ENCODE data around the gene XXYLT1.
"Not testable (repeated sequence)": the region's sequence is repeated elsewhere in the genome, so short reads cannot be mapped to it uniquely, and the experiment has no call there.

XXYLT1 gene

DNA sequence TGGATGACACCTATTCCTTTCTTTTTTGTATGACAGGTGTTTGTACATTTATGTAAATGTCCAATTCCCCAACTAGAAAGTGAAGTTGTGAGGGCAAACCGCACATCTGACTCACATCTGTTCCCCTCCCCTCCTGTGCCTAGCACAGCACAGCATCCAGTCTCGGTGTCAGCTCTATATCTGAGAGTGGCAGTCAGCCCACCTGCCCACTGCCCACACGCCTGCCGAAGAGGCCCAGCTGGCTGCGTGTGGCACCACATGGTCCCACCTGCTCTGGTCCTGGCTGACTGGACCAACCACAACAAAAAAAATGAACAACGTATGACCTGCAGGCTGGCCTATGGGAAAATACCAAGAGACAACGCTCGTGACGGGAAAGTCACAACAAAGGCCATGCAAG lies 62.8 kb downstream of the XXYLT1 start:
- no peak for DNase-seq (ENCODE audit: low read depth in 2 of 2)

DNA sequence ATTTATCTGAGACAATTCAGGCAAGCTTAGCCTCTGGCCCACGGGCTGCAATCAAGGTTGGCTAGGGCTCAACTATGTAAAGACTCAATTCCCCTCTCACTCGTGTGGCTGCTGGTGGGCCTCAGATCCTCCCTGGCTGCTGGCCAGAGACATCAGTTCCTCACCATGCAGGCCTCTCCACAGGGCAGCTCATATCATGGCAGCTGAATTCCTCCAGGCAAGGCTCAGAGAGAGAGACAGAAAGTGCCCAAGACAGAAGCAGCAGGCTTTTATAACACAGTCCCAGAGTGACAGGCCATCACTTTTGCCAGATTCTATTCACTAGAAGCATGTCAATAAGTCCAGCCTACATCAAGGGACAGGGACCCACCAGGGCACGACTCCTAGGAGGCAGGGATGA lies 63.2 kb downstream of the XXYLT1 start:
- DNase-seq (ENCODE audit: low read depth in 2 of 2) = no peak

DNA sequence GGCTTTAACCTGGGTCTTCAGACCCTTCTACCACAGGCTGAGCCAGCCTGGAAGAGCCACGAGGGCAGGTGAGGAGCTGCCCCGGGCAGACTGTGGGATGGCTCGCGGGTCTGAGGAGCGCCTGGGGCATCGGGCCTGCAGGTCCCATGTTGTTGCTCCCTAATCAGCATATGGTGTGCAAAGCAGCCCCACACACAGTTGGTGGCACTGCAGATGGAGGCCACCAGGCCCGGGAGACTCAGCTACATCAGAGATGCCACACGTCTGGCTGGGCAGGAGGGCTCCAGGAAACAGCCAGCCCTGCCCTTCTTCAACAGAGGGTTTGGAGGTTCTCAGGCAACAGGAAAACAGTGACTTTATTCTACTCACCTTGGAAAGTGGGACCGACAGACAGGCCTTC lies 63.9 kb downstream of the XXYLT1 start:
- no peak for DNase-seq (ENCODE audit: low read depth in 2 of 2)

DNA sequence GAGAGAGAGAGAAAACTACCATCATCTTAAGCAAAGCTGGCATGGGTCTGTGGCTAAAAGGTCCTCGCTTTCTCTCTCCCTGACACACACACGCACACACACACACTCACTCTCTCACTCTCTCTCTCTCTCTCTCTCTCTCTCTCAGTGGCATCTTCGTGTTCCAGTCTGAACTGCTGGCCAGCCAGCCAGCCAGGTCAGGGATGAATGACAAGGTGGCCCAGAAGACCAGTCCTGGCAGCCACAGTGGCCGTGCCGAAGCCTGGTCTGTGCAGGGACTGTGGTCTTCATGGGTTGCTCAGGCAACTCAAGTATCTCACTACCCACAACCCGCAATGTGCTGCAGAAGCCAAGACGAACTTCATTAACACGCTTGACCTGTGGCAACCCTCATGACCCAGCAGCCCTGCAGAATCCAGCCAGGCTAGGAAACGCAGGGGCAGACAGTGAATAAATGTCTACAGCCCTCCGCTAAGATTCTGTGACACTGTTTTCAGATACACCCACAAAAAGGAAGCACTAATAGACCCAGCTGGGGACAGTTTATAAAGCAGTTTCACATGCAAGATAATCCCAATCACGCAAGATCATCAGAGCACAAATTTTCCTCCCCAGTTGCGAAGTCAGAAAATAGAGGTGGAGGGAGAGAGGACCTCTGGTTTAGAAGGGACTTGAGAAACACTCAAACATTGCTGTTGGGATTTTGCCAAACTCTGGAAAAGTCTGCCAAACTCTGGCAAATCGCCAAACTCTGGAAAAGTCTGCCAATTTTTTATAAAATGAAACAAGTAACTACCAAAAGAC lies 66.4 kb downstream of the XXYLT1 start:
- DNase-seq (ENCODE audit: low read depth in 2 of 2) = no peak

DNA sequence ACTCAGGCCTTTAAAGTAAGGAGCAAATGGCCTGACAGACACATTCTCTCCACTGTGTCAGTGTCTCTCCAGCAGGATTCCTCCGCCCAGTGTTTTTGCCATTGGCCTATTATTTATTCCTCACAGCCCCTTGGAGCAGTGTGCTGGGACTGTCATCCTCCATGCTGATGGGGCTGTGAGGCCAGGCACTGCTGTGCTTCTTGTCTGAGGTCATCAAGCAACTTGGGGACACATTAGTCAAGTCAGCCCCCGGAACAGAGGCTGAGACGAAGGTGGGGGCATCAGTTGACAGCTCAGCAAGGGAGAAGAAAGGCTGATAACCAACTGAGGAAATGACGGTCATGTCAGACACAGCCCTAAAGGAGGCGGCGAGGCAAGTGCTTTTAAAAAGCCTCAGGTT lies 67.4 kb downstream of the XXYLT1 start:
- no peak for DNase-seq (ENCODE audit: low read depth in 2 of 2)

DNA sequence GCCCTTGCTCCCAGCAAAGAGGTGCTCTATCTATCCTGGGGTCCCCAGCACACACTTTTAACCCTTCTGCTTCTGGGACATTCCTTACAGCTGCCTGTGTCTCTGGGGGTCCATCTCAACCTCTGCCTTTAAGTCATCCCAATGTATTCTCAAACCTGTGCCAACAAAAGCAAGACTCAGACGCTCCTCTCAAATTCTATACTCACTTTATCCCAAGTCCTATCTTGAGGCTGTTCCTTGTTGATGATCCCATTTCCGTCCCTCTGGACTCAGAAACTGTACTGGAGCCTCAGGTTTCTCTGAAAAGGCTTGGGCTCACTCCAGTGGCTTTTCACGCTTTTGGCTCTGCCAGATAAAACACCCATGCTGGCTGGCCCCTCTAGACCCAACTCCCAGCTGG lies 69.7 kb downstream of the XXYLT1 start:
- no peak for DNase-seq (ENCODE audit: low read depth in 2 of 2)

DNA sequence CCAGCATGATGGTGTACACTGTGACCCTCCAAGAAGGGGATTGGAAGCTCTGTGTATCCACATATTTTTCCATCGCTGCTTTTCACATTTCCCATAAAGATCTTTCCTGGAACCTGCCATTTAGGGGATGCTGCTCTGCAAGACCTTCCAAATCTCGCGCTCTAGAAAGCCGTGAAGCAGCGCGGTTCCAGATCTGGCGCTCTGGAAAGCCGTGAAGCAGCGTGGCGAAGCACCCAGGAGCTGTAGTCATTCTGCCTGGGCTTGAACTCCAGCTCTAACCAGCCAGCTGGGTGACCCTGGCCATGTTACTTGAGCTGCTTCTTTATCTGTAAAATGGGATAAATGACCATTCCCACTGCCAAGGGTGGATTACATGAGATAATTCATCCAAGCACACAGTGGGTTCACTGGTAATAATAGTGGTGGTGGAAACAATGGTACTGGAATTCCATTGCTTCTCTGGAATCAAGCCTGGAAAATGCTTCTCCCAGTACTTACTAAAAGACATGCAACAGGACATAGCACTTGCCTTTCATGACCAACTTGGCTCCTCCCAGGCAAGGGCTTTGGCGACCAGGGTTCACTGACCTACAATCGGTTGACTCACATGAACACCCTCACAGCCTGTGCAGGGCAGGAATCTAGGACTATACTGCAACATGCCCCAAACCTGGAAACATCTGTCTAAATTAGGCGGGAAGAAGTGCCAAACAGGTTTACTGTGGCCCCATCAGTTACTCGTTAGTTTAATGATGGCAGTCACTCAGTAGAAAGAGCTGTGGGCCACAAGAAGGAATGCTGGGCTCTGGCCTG lies 70.7 kb downstream of the XXYLT1 start:
- no peak for DNase-seq (ENCODE audit: low read depth in 2 of 2)

DNA sequence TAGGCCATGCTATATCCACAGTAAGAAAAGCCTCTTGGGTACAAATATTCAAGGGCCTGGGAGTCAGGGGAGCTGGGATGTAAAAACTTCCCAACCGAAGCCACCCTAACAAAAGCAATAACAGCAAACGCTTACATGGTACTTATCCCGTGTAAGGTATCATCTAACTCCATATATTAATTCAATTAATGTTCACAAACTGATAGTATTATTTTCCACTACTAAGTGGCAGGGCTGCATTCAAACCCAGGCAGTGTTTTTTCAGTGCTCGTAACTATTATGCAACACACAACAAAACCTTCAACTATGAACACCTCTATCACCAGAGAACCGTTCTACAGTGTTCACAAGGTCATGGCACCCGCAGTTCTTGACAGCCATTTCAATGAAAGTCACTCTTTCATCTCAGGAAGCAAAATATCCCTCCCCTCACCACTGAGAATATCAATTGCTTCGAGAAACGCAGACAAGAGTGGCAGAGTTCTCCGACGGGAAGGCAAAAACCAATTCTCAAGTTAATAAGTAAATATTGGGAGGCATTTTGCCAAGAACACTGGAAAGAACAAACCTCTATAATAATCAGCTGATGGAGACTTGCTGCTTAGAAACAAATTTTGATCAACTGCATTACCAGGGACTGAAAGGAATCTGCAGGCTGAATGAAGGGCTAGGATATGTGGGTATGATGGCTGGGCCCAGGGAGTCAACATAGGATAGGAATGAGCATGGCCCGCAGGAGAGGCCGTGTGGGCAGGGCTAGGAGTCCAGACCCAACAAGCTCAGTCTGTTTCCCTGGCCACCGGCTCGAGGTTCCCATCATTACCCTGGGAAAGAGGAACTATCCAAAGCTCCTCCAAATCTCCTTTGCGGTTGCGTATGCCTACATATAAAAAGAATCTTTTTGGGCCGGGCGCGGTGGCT lies 72.3 kb downstream of the XXYLT1 start:
- no peak for DNase-seq (ENCODE audit: low read depth in 2 of 2)

DNA sequence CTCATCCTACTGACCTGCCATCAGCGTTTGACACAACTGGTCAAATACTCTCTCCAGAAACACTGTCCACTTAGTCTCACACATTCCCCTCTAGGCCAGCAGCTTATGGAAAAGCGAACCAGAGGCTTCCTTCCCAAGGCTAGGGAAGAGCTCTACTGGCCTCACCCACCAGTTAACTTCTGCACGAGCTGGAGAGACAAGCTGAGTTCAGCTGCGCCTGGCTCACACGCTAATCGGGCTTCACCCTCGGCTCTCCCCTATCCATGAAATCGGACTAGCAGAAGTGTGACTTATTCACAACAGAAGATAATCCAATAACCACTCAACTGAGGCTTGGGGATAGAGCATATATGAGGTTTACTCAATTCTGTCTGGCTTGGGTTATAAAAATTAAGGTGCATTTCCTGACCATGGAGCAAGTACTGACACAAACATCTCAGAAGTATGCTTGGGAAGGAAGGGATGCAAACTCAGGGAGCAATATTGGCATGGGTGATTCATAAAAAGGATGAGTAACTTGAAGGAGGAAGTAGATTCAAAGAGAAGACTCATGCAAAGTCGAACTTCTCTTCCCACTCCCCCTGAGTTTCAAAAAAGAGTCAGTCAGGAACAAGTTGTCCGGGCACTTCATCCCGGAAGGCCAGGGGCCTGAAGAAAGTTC lies 73.1 kb downstream of the XXYLT1 start:
- DNase-seq (ENCODE audit: low read depth in 2 of 2) = no peak

DNA sequence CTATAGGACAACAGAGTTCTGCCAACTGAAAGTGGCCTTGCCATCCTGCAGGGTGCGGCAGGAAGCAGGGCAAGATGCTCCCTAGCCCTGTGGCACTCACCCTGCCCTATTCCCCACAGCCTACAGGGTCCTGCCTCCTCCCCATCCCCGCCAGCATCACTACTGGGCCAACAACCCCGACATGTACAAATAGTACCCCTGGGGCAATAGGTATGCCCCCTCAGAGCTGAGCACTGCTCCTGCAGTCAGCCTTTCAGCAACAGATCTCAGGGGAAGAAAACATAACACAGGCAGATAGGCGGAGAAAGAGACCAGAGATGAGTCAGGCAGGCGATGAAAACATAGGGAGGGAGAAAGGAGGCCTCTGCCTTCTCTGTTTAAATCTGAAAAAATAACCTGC lies 74.7 kb downstream of the XXYLT1 start:
- DNase-seq (ENCODE audit: low read depth in 2 of 2) = no peak

DNA sequence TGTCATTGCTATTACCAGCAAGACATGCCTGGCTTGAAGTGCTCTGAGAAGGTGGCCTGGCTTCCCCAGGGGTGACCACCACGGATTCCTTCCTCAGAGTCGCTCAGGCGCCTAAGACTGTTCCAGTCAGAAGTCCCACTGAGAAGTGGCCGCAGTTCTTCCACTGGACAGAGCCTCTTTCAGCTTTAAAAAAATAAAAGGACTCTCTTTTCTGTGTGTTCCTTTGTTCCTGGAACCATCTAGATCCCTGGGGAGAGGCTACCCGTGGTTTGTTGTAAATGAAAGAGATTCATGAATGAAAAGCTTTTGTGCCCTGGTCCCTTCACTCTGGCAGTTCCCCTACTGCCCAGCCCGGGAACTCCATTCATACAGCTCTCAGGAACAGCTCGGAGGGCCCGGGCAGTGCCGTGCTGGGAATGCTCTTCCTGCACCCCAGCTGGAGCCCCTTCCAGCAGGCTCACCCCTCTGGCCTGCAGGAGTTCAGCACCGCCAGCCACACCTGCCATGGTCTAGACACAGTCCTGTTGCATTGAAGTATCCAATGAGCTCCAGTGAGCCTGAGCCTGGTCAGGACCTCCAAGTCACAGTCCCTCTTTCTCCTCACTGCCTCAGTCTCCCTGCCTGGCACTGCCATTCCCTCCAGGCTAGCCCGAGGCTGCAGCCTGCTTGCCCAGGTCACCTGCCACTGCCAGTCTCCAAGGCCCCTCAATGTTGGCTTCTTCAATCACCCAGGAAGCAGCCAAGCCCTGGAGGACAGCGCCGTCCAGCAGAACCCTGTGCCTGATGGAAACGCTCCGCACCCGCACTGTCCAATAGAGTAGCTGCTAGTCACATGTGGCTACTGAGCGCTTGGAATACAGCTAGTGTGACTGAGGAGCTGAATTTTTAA lies 75.4 kb downstream of the XXYLT1 start:
- no peak for DNase-seq (ENCODE audit: low read depth in 2 of 2)

DNA sequence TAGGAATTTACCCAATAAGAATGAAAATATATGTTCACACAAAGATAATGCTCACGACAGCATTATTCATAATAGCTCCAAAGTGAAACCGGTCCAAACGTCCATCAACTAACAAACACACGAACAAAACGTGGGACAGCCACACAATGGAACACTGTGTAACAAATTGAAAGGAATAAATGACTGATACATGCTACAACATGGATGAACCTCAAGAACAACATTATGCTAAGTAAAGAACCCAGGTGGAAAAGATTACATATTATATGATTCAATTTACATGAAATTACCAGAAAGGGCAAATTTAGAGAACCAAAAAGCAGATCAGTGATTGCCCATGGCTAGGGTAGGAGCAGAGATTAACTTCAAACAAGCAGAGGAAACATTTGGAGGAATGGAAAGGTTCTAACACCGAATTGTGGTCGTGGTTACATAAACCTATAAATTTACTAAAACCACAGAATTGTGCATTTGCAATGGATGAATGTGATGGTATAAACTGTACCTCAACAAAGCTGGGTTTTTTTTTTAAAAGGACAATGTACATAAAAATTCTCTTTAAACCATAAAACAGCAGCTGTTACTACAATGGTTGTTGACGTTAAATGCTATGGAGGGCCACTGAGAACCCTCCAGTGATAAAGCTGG lies 76.3 kb downstream of the XXYLT1 start:
- DNase-seq (ENCODE audit: low read depth in 2 of 2) = no peak

DNA sequence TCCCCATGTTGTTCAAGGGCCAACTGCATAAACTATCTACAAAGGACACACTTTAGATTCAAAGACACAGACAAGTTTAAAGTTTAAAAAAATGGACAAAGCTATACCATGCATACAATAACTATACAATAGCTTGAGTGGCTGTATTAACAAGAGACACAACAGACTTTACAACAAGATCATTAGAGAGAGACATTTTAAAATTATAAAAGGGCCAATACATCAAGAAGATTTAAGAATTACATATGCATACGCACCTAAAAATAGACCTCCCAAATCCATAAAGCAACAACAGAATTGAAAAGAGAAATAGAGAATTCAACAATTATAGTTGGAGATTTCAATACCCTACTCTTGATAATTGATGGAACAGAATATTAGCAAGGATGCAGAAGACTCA lies 79.4 kb downstream of the XXYLT1 start:
- no peak for DNase-seq (ENCODE audit: low read depth in 2 of 2)

DNA sequence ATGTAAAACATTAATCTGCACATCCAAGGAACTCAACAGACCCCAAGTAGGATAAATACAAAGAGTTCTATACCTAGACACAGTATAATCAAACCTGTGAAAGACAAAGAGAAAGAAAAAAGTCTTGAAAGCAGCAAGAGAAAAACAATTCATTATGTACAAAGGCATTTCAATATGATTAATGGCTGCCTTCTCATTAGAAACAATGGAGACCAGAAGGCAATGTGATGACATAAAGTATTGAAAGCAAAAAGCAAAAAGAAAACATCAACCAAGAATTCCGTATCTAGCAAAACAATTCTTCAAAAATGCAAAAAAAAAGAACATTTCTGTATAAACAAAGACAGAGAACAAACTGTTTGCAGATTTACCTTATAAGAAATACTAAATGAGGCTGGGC lies 81.1 kb downstream of the XXYLT1 start:
- no peak for DNase-seq (ENCODE audit: low read depth in 2 of 2)

DNA sequence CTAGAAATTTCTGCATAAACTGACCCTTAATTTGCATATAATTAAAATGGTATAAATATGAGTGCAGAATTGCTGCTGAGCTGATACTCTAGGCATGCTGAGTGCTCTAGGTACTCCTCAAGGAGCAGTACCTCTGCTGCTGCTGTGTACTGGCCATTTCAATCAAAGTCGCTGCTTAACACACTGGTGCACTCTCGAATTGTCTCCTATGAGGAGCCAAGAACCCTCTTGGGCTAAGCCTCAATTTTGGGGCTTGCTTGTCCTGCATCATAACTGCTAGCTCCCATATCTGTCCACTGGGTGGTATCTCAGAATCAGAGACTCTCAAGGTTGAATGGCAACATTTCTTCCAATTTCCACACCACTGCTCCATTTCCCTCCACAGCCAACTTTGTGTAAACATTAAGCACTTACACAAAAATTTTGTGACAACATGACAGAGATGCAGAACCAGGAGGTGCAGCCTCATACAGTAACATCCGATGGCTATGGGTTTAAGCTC lies 82.5 kb downstream of the XXYLT1 start:
- DNase-seq (ENCODE audit: low read depth in 2 of 2) = no peak

DNA sequence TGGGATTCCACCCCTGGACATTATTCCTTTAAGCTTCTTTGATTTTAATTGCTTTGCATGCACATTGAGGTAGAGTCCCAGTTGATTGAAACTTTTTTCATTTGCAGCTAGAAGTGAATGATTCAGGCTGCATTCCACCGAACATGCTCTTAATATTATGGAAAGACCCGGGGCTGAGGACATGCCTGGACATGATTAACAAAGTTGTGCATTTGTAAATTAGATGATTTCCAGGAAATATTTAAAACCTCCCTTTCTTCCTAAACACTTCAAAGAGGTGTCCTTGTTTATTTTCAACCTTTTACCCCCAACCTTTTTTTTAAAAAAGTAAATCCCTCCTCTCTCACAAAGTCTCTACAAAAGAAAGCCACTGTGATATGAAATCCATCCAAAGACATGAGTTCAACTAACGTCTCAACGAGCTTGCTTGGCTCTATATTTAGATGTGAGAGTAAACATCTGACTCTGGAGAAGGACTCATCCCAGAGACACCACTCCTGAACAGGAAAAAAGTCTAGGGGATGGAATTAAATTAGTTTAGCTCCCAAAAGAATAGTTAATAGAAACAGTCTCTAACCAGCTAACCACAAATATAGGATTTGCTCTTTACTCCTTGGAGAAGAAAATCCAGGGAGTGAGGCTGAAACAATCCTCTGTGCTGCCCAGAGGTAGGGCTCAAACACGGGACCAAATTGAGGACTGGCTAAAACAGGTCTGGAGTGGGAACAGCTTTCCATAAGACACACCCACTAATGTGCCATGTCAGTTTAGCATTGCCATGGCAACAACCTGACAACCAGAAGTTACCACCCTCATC lies 83.1 kb downstream of the XXYLT1 start:
- DNase-seq (ENCODE audit: low read depth in 2 of 2) = no peak

DNA sequence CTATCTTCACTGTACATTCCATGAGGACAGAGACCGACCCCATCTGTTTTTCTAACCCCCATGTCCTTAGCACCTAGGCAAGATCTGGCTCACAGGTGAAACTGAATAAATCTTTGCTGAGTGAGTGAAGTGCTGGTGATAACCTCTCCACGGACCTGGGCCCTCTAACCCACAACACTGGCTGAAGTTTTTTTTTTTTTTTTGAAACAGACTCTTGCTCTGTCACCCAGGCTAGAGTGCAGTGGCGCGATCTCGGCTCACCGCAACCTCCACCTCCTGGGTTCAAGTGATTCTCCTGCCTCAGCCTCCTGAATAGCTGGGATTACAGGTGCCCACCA lies 84.3 kb downstream of the XXYLT1 start:
- DNase-seq (ENCODE audit: low read depth in 2 of 2) = not testable (repeated sequence)

DNA sequence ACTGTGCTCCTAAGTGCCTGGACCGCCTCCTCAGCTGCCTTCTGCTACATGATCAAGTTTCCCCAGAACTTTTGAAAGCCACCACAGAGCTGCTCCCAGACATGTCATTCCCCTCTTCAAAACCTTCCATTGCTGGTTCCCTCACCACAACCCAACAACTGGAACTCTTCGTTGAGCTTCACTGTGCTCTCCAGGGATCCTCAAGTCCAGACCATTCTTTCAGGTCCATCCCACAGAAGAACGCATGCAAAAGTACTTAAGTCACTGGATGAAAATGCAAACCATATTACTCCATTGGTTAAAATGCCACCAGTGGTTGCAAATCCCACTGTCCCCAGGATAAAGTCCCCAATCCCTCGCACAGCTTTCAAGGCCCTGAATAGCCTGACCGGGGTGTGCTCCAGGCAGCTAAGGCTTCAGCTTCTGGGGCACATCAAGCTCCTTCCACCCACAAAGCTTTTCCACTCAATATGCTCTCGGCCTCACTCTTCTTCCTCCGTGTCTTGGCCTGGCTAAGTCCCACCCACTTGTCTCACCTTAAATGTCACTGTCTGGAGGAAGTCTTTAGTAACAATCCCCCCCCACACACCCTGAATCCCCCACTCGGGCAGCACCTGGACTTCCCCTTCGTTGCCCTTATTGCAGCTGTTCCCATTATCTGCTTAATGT lies 84.8 kb downstream of the XXYLT1 start:
- DNase-seq (ENCODE audit: low read depth in 2 of 2) = no peak

DNA sequence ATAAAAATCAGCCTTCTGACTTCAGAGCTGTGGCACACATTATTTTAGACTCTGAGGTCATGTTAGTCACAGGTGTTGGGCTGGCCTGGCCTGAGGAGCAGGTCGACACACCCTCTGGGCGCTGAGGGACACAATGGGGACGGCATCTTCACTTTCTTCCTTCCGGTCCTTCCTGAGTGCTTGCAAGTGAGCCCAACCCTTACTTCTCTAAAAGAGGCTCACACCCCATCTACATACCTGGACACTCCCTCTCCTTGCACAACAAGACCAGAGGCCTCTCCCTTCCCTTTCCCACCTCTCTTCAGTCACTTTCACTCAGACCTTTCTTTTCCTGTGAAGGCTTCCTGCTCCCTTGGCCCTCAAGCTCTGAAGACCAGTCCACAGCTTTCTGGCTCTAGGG lies 85.4 kb downstream of the XXYLT1 start:
- DNase-seq (ENCODE audit: low read depth in 2 of 2) = no peak
